ENCODE results near the gene CEP70.

CEP70 gene

DNA sequence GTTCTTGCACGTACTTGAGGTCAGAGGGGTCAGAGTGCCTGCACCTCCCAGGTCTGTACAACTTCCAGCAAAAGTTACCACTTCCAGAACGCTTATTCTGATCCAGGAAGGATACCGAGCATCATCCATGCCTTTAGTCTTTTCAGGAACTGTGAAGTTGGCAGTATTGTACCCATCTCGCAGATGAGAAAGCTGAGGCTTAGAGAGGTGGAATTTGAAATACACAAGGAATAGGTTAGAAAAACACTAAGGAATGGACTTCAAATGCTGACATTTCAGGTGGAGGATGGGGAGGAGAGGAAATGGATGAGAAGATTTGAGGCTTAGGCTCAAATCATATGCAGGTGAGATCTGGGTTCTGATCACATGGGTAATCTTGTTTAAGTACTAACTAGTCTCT lies 148.4 kb downstream of the CEP70 start:
- DNase-seq (ENCODE audit: low read depth) = no peak
- TF ChIP-seq MYC (IDR thresholded peaks at IDR 0.05; ENCODE audit: low read depth, low read length) (no peak), POLR2A (IDR thresholded peaks at IDR 0.05; ENCODE audit: extremely low read depth, insufficient read length) (no peak)
- TF ChIP-seq, protein P1, sequence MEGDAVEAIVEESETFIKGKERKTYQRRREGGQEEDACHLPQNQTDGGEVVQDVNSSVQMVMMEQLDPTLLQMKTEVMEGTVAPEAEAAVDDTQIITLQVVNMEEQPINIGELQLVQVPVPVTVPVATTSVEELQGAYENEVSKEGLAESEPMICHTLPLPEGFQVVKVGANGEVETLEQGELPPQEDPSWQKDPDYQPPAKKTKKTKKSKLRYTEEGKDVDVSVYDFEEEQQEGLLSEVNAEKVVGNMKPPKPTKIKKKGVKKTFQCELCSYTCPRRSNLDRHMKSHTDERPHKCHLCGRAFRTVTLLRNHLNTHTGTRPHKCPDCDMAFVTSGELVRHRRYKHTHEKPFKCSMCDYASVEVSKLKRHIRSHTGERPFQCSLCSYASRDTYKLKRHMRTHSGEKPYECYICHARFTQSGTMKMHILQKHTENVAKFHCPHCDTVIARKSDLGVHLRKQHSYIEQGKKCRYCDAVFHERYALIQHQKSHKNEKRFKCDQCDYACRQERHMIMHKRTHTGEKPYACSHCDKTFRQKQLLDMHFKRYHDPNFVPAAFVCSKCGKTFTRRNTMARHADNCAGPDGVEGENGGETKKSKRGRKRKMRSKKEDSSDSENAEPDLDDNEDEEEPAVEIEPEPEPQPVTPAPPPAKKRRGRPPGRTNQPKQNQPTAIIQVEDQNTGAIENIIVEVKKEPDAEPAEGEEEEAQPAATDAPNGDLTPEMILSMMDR (IDR thresholded peaks at IDR 0.05; ENCODE audit: low read depth, low read length) = no peak
- TF ChIP-seq, protein P2, sequence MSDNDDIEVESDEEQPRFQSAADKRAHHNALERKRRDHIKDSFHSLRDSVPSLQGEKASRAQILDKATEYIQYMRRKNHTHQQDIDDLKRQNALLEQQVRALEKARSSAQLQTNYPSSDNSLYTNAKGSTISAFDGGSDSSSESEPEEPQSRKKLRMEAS (IDR thresholded peaks at IDR 0.05; ENCODE audit: low read depth, low read length) = no peak
- H3K4me3 ChIP-seq (ENCODE audit: low read depth, low read length) = no peak overlapping the region

- H3K4me3 ChIP-seq (ENCODE audit: low read depth, low read length) = no peak overlapping the region
- TF ChIP-seq, protein P1 (IDR thresholded peaks at IDR 0.05; ENCODE audit: low read depth, low read length) = no peak
- TF ChIP-seq MYC (IDR thresholded peaks at IDR 0.05; ENCODE audit: low read depth, low read length) (no peak), POLR2A (IDR thresholded peaks at IDR 0.05; ENCODE audit: extremely low read depth, insufficient read length) (no peak)
- TF ChIP-seq, protein P2 (IDR thresholded peaks at IDR 0.05; ENCODE audit: low read depth, low read length) = no peak
- DNase-seq (ENCODE audit: low read depth) = no peak
These were observed 148.8 kb downstream of the CEP70 start for GRCh38 chr3:138445236-138445635.
